A549 treated with Hydrocortisone at 1 μM for 4 hours (cell line): ENCODE results near the gene TBKBP1. TPM values are rescaled to one million over a fixed set of nuclear protein-coding genes. Genes with fewer than 3 reads are reported as not detected.

Source experiments
- total RNA-seq: library from RNA; stranded (reverse); fragments of 200-300 nt; extraction: Qiagen RNA extraction; gene quantifications from 5 replicates; pipeline ENCODE4 v1.2.3, GENCODE V29; 2022

Gene TBKBP1
- total RNA-seq = 4.0 to 6.0 TPM (median 4.8 TPM) in 5 replicates

GRCh38 chr17:47693731-47694580, at the start of gene TBKBP1:
TSS of gene TBKBP1 (plus strand) at chr17:47694161. CDS start at chr17:47696113, 1,952 bp downstream.

GRCh38 chr17:47649153-47649971, 44.6 kb upstream of the TBKBP1 start, which contains the start of gene KPNB1:
TSS of gene KPNB1 (plus strand) at chr17:47649919. CDS start at chr17:47650245, 326 bp downstream.

GRCh38 chr17:47733047-47733673, 39.2 kb downstream of the TBKBP1 start, which contains the start of gene TBX21:
TSS of gene TBX21 (plus strand) at chr17:47733236. CDS start at chr17:47733455, 219 bp downstream.

Other genes starting within 250 kb of the TBKBP1 start
- gene NPEPPS, start 163.1 kb upstream of the TBKBP1 start, total RNA-seq = 52.7 to 85.9 TPM (median 59.7 TPM) in 5 replicates
- gene KPNB1, start 44.2 kb upstream of the TBKBP1 start, total RNA-seq = 291 to 430 TPM (median 315 TPM) in 5 replicates
- 0.13 to 0.23 TPM (median 0.16 TPM) in 5 replicates for gene TBX21, start 39.1 kb downstream of the TBKBP1 start, total RNA-seq
- gene OSBPL7, start 127.6 kb downstream of the TBKBP1 start, total RNA-seq = 12.4 to 17.9 TPM (median 14.5 TPM) in 5 replicates
- 86.9 to 110 TPM (median 90.7 TPM) in 5 replicates for gene MRPL10, start 137.4 kb downstream of the TBKBP1 start, total RNA-seq
- gene LRRC46, start 137.5 kb downstream of the TBKBP1 start, total RNA-seq = 3.1 to 3.9 TPM (median 3.3 TPM) in 5 replicates
- gene SCRN2, start 147.1 kb downstream of the TBKBP1 start, total RNA-seq = 33.2 to 38.0 TPM (median 37.0 TPM) in 5 replicates
- 5.2 to 5.9 TPM (median 5.3 TPM) in 5 replicates for gene SP6, start 157.0 kb downstream of the TBKBP1 start, total RNA-seq
- gene SP2, start 202.1 kb downstream of the TBKBP1 start, total RNA-seq = 17.5 to 19.2 TPM (median 17.6 TPM) in 5 replicates
- gene PNPO, start 247.4 kb downstream of the TBKBP1 start, total RNA-seq = 22.1 to 28.4 TPM (median 25.0 TPM) in 5 replicates